CD1c-positive myeloid dendritic cell (primary cell): ENCODE measurements around the gene ENTPD7.
"Not testable (repeated sequence)": the region's sequence is repeated elsewhere in the genome, so short reads cannot be mapped to it uniquely, and the experiment has no call there.

Experiments used
- DNase-seq: peaks from one replicate; pipeline ENCODE4 v3.0.0-alpha.2; 2016; ENCODE audit errors: extremely low spot score

ENTPD7 gene

DNA sequence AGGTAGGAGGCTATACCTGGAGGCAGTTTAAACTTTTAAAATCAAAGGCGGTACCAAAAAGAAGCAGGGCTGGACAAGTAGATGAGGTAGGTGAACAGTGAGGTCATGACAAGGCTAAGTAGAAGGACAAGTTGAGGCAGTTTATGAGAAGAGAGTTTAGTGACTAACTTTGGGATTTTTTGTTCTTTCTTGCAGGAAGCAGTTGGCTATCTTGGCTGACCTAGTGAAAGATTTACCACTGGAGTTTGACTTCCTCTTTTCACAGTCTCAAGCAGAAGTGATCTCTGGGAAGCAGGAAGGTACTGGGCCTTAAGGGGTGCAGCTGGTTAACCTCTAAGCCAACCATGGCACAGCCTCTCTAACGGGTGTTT lies 26.3 kb downstream of the ENTPD7 start:
- DNase-seq = peak; percentile 73

DNA sequence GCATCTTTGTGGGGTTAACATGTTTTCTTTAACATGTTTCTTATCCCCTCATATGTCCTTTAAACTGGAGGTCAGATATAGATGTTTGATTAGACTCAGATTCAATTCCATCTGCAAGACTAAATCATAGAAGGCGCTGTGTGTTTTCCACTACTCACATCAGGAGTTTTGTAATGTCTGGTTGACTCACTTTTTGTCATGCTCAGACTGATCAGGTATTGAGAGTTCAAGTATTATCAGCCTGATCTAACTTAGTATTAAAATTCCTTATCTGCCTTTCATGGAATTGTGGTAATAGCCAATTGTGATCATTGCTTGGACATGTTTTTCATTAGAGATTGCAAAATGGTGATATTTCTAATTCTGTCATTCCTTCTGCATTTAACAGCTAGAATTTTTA lies 30.2 kb downstream of the ENTPD7 start:
- DNase-seq = no peak

DNA sequence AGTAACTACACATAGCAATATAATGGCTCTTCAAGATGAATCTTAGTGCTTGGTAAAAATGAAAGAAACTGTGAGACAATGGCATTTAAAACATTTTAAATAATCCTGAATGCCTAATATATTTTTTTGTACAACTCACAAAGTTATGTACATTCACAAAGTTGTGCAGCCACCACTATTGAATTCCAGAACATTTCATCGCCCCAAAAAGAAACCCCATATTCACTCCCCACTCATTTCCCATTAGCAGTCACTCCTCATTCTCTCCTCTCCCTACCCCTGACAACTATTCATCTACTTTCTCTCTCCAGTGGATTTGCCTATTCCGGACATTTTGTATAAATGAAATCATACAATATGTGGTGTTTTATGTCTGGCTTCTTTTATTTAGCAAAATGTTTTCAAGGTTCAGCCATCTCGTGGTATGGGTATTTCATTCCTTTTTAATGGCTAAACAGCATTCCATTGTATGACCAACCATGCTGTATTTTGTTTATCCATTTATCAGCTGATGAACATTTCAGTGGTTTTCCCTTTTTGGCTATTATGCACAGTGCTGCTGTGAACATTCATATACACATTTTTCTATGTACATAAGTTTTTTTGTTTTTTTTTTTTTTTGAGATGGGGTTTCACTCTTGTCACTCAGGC lies 34.7 kb downstream of the ENTPD7 start:
- DNase-seq = no peak

DNA sequence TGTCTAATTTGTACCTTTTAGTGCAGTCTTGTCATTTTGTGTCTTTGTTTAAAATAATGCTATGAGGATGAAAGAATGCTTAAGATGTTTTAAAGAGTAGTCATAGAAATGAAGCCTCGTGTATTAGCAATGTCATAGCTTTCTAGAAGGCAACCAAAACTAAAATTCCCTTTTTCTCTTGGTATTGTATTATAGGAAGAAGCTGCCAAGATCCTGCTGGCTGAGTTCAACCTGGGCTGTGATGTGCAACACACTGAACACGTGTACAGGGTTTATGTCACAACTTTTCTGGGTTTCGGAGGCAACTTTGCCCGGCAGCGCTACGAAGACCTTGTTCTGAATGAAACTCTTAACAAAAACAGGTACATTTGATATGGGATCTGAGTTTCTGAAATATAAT lies 36.5 kb downstream of the ENTPD7 start:
- DNase-seq = no peak

DNA sequence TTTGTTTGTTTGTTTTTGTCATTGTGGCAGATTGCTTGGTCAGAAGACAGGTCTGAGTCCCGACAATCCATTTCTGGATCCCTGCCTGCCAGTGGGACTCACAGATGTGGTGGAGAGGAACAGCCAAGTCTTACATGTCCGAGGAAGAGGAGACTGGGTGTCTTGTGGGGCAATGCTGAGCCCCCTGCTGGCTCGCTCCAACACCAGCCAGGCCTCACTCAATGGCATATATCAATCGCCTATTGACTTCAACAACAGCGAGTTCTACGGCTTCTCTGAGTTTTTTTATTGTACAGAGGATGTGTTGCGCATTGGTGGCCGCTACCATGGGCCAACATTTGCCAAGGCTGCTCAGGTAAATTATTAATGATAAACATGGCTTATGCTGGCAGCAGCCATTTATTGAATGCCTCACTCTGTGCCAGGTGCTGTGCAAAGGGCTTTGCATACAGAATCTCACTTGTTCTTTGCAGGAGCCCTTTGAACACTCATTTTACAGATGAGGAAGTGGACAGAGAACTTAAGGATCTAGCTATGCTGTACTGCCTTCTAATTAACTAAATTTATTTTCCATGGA lies 39.3 kb downstream of the ENTPD7 start:
- no peak for DNase-seq

DNA sequence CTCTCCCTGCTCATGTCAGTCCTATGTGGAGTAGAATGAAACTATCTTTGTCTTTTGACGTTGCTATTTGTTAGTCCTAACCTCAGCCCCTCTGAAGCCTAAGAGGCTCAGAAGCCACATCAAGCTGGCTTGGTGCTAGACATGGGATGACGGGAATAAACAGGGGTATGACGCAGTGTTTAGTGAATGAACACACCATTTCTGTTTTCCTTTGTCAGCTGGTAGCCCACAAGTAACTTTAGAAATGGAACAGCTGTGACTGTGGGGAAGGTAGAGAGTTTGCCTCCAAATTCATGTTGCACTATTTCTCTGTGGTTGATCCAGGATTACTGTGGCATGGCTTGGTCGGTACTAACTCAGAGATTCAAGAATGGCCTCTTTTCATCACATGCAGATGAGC lies 41.3 kb downstream of the ENTPD7 start:
- no peak for DNase-seq

DNA sequence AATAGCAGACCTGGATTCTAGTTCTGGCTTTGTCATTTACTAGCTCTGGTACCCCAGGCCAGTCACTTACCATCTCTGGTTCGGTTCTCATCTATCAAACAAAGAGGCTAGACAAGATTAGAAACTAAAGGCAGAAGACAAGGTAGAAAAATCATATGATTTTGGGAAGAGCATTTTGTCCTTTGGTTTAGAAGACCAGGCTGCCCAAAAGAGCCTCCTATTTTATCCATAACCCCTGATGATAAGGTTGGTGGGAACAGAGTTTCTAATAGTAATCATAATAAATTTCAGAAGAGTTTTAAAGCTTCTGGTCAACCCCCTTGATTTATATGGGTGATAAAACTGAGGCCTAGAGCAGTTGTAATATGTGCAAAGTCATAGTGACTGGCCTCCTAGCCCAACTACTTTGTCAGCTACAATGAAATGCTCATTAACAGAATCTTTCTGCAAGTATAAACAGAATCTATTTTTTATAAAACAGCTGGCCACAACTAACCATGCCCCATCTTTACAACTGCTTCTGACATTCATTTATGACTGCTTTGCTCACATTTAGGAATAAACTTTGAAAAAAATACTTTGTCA lies 49.2 kb downstream of the ENTPD7 start:
- no peak for DNase-seq

DNA sequence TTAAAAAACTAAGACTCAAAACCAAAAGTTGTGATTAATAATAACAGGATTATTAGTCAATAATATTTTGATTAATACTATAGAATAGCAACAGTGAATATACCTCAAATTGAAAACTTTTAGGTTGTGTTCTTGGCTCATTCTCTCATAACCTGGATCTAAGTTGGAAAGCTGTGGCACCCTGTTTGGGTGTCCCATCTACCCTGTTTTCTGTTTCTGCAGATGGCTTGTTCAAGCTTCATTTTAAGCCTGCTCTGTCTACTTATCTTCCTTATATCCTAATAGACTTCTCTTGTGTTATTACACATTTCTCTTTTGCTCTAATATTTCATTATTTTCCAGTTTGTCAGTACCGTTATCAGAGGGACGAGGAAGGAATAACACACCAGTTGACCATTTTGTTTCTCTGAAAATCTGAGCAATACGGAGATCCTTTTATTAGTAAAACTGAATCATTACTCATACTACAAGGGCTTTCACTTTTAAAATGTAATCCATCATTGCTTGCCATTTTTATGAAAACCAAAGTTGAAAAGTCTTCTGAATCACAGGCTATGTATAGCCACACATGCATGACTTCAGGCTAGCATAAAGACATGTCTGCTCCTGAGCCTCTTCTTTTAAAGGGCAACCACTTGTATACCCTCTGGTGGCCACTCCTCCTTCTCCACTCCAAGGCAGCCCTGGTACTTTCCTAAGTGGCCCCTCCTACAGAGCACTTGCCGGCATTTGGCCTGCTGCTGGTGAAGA lies 50.3 kb downstream of the ENTPD7 start:
- no peak for DNase-seq

DNA sequence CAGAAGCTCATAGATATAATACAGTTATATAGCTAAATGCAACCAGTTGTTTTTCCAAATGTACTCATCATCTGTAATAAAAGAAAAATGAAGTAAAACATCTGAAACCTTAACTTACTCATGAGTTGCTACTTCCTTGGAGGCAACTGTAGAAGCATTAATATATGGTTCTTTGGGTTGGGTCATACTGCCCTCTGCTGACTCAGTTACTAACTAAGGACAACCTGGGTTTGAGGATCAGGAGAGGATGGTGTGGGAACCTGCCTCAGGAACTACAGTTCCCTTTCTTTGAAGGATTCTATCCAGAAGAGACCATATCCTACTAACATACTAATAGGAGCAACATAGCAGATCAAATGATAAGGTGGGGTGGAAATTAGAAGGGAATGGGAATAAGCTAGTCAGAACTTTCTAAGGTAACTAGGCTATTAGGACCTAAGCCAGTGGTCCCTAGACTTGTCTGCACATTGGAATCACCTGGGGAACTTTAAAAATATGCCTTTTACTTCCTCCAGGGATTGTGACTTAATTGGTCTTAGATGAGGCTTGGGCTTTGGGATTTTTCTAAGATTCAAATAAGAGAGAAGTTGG lies 51.9 kb downstream of the ENTPD7 start:
- peak; percentile 68 for DNase-seq

DNA sequence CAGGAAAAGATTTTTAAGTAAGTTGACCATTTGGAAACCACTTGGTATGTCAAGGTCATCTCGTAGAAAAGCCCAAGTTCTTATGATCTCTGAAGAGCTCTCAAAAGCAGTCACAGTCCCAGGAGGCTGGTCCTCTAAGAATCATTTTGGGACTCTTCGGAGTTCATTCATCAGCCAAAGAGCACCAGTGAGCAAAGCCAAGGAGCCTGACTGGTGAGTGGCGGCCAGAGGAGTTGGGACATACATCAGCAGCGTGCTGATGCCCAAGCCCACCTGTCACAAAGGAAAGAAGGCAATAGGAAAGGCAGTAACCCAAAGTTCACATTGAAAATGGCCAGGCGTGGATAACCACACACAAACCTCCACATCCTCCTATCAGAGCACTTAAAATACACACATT lies 55.1 kb downstream of the ENTPD7 start:
- DNase-seq = no peak

DNA sequence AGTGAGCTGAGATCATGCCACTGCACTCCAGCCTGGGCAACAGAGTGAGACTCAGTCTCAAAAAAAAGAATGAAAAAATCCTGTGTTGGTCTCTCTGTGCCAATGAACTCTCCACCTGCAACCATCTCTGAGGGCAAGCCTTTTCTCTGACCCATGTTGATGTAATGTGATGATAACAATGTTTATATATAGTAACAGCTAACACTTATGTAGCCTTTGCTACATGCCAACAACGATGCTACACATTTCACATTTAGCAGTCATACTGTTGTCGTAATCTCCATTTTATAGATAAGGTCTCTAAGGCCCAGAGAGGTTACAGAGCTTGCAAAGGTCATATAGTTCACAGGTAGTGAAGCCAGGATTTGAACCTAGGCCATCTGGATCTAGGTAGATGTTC lies 61.1 kb downstream of the ENTPD7 start:
- no peak for DNase-seq

DNA sequence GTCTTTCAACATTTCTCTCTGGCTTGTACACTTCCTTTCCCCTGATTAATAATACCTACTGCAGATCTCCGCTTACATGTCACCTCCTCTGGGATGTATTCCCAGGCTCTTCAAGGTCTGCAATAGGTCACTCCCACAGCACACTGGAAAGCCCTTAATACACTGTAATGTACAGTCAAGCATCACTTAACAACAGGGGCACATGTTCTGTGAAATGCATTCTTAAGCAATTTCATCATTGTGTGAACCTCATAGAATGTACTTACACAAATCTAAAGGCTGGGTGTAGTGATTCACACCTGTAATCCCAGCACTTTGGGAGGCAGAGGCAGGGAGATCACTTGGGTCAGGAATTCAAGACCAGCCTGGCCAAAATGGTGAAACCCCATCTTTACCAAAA lies 70.7 kb downstream of the ENTPD7 start:
- no peak for DNase-seq

DNA sequence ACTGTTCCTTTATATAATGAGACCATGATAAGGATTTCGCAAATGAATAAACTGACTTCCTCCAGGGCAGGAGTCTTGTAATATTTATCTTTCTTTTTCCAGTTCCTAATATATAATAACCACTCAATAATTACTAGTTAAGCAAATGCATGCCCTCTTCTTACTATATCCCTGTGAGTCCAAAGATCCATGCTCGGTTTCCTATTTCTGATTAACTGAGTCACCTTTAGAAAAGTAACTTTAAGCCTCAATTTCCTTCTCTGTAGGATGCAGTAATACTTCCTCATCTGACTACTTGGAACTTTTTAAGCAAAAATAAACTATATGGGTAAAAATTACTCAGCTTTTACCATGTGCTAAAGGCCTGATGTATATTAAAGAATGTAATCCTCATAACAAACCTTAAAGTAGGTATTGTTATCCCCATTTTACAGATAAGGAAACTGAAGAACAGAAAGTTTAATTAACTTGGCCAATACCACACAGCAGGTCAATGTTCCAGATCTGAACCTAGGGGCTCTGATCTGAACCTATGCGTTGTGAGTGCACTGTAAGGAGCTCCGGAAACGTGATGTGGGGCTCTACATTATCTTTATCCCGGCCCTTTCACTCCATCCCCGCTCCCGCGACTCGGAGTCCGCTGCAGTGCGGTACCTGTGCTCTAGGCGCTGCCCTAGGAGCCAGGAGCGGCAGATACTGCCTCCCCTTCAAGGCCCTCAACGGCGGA lies 72.2 kb downstream of the ENTPD7 start:
- peak; percentile 55 for DNase-seq

DNA sequence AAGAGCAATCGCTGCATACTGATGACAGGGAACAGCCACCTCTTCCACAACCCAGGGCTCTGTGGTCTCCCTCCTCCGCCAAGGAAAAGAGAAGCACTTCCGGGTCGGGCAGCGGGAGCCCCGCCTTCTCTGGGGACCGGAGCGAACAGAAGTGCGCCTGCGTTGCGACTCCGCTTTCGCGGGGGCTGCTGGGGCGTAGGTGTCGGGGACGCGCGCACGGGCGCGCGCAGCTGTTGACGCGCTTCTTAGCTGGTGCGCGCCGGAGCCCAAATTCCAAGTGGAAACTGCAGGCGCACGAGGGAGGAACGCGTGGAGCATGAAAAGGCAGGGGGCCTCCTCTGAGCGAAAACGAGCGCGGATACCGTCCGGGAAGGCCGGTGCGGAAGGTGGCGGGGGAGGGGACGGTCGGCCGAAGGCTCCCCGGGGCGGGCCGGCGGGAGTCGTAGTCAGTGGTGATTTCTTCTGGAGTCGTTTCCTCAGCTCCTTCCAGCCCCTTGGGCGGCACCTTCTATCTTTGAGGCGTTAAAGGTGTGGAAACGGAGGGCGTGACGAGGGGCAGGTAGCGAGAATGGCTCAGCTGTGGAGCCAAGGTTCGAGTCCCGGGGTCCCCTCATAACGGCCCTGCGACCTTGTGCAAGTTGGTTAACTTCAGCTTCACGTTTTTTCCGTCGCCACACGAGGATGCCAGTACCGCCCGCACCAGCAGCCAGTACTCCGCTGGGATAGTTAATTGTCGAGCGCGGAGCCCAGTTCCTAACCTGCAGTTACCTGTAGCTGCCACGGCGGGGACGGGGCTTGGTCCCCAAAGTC lies 72.9 kb downstream of the ENTPD7 start, which contains the start of the genes COX15 and CUTC:
Gene COX15 (minus strand): TSS at position 95 of the 810 bp plus-strand sequence. CDS start 78 bp downstream, at position 17.
Gene CUTC (plus strand): TSS at position 202 of the 810 bp plus-strand sequence. CDS start 115 bp downstream, at position 317.
- peak; percentile 98 for DNase-seq

DNA sequence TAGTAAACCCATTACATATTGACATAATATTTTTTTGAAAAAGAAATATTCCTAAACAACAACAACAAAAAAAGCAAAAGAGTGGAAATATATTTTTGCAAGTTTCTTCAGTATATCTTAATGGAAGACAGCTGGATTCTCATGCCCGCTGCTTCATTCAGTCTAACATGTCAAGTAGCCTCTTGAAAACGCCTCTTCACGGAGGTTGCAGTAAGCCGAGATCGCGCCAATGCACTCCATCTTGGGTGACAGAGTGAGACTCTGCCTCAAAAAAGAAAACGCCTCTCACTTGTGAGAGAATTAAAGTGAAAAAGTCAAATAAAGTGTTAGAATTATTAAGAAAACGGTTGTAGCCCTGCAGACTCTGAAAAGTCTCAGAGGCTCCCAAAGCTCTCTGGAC lies 74.1 kb downstream of the ENTPD7 start:
- no peak for DNase-seq

DNA sequence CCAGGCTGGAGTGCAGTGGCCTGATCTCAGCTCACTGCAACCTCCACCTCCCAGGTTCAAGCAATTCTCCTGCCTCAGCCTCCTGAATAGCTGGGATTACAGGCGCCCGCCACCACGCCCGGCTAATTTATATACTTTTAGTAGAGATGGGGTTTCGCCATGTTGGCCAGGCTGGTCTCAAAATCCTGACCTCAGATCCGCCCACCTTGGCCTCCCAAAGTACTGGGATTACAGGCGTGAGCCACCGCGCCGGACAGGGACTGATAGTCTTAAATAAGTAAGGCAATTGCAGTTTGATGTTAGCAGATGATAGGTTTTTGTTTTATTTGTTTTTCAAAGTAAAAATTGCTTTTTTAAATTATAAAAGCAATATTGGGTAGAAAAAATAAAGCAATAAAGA lies 74.8 kb downstream of the ENTPD7 start:
- DNase-seq = not testable (repeated sequence)

DNA sequence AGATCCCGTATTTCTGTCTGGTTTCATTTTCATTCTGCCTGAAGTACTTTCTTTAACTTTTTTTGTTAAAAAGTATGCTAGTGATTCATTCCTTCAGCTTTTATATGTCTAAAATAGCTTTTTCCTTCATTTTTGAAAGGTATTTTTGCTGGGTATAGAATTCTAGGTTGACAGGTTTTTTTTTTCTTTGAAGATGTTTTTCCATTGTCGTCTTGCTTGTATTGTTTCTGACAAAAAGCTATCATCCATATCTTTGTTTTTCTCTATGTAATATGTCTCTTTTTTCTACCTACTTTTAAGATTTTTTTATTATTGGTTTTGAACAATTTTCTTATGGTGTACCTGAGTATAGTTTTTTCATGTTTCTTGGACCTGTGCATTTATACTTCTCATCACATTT lies 81.0 kb downstream of the ENTPD7 start:
- no peak for DNase-seq

DNA sequence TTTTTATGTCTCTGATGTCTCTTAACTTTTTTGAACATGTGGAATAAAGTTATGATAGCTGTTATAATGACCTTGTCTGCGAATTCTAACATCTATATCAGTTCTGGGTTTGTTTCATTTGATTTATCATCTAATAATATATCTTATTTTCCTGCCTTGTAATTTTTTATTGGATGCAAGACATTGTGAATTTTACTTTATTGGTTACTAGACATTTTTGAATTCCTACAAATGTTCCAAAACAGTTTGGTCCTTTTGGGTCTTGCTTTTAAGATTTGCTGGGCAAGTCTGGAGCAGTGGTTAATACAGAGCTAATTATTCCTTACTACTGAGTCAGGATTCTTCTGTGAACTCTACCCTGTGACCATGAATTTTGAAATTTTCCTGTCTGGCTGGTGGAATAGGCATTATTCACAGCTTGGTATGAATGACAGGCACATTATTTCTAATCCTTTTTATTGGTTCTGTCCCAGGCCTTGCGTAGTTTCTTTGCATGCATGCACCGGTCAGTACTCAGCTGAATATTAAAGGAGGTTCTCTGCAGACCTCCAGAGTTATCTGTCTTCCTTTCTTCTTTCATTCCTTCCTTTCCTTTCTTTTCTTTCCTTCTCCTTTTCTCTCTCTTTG lies 81.7 kb downstream of the ENTPD7 start:
- DNase-seq = no peak

DNA sequence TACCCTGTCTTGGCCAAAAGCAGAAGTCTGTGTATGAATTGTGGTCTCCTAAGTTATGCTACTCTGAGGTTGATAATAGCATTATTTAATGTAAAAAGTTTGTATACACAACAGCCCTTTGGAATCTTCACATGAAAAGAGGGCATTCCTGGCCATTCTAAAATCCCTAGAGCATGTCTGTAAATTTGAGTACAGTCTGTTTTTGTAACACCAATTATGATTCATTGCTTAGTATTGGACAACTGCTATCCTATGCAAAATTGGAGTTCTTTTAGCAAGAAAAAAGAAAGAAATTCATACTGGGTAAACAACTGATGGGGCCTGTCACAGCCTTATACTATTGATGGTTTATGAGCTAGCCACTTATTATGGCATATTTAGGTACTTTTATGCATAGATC lies 82.9 kb downstream of the ENTPD7 start:
- no peak for DNase-seq

DNA sequence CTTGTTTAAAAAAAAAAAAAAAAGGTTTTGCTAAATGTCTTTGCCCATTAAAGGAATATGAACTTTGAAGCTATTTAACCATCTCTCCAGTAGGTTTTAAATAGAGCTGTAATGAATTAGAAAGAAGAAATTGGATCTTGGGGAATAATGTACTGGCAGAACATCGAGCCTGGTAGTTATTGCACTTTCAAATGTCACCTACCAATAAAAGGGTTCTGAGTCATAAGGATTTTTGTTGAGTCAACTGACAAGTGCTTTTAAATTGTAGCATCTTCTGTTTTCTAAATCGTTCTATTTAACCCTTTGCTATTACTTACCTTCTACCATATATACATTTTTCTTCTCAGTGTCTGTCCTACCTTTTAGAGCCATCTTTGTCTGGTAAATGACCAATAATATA lies 83.4 kb downstream of the ENTPD7 start:
- DNase-seq = no peak
